ENCODE results near the gene IVNS1ABP.
A peak's percentile ranks its signal among the peaks of the same experiment; 100 is the strongest.
"Not testable (repeated sequence)": the region's sequence is repeated elsewhere in the genome, so short reads cannot be mapped to it uniquely, and the experiment has no call there.

The IVNS1ABP gene

GRCh38 chr1:185325413-185325812 is 8.4 kb upstream of the IVNS1ABP start:
- no peak for DNase-seq

DNA sequence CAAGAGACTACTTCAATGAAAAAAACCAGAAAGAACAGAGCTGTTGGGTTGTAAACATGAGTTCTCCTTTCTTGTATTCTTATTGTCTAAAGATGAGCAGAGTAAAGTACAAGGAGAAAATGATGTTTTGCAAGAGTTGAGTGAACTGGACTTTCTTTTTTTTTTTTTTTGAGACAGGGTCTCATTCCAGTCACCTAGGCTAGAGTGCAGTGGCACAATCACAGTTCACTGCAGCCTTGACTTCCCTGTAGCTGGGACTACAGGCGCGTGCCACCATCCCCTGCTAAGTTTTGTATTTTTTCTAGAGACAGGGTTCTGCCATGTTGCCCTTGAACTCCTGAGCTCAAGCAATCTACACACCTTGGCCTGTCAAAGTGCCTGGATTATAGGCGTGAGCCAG is 7.1 kb upstream of the IVNS1ABP start:
- DNase-seq: no peak

DNA sequence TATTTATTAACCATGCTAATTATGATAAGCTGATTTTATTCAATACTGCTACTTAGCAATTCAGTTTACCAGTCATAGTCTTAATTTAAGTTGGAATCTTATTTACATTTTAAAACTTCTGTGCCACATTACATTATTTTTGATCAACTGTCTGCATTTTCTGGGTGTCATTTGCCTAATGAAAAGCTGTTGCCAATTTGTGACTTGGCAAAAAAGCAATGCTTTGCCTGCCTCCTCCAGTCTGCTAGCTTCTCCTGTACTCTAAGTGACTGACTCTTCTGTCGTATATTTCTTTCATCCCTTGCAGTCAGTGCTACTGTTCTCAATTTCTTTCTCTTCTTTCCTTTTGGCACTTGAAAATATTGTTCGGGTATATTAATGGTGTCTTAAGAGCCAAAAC is 5.6 kb upstream of the IVNS1ABP start:
- no peak for DNase-seq

DNA sequence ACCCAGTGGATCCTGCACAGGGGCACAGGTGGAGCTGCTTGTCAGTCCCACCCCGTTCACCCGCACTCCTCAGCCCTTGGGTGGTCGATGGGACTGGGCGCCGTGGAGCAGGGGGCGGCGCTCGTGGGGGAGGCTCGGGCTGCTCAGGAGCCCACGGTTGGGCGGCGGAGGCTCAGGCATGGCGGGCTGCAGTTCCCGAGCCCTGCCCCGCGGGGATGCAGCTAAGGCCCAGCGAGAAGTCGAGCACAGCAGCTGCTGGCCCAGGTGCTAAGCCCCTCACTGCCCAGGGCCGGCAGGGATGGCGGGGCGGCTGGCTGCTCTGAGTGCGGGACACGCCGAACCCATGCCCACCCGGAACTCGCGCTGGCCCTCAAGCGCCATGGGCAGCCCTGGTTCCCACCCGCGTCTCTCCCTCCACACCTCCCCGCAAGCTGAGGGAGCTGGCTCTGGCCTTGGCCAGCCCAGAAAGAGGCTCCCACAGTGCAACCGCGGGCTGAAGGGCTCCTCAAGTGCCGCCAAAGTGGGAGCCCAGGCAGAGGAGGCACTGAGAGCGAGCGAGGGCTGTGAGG is 4.7 kb upstream of the IVNS1ABP start:
- DNase-seq: not testable (repeated sequence)

DNA sequence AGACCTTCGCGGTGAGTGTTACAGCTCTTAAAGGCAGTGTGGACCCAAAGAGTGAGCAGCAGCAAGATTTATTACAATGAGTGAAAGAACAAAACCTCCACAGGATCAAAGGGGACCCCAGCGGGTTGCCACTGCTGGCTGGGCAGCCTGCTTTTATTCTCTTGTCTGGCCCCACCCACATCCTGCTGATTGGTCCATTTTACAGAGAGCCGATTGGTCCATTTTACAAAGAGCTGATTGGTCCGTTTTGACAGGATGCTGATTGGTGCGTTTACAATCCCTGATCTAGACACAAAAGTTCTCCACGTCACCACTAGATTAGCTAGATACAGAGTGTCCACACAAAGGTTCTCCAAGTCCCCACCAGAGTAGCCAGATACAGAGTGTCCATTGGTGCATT is 4.1 kb upstream of the IVNS1ABP start:
- not testable (repeated sequence) for DNase-seq

GRCh38 chr1:185319139-185319475 is 2.1 kb upstream of the IVNS1ABP start:
- DNase-seq: no peak

- DNase-seq: no peak
Measured at GRCh38 chr1:185318431-185319138, 1.5 kb upstream of the IVNS1ABP start.

DNA sequence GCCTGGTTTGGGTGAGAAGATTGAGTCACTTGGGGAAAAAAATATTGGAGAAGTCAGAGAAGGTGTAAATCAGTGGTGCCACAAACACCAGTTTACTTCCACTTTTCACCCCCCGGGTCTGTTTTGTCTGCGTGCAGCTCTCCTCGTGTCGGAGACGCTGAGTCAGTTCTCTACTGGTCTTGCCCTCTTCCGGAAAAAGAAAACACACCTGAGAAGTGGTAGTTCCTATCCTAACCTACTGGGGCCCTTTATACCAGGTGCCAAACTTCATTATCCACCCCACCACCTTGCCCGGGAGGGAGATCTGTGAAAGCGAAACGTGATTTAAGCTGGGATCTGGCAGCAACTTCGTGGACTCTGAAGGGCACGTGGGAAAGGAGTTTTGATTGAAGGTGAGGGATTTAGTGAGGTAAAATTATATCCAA is 855 bp upstream of the IVNS1ABP start:
- DNase-seq: peak; percentile 79

GRCh38 chr1:185316163-185317033 is 645 bp downstream of the IVNS1ABP start:
- DNase-seq: peak; percentile 94

- no peak for DNase-seq
Measured at GRCh38 chr1:185315445-185316071, 1.5 kb downstream of the IVNS1ABP start.

DNA sequence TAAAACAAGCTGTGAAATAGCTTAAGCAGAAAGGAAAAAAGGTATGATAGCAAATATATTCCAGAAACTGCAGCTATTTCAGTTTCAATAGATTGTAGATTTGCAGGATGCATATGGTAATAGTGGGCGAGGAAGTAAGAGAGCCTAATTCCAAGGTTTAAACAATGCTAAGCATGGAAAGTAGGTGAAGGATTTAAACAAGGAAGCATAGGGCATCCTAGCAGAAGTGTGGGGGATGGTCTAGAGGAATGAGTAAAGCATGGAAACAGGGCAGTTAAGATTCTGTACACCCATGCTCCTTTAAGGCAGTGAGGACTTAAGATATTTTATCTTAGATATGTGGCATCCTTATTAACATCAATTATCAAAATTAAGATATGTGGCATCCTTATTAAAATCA is 2.6 kb downstream of the IVNS1ABP start:
- DNase-seq: no peak

DNA sequence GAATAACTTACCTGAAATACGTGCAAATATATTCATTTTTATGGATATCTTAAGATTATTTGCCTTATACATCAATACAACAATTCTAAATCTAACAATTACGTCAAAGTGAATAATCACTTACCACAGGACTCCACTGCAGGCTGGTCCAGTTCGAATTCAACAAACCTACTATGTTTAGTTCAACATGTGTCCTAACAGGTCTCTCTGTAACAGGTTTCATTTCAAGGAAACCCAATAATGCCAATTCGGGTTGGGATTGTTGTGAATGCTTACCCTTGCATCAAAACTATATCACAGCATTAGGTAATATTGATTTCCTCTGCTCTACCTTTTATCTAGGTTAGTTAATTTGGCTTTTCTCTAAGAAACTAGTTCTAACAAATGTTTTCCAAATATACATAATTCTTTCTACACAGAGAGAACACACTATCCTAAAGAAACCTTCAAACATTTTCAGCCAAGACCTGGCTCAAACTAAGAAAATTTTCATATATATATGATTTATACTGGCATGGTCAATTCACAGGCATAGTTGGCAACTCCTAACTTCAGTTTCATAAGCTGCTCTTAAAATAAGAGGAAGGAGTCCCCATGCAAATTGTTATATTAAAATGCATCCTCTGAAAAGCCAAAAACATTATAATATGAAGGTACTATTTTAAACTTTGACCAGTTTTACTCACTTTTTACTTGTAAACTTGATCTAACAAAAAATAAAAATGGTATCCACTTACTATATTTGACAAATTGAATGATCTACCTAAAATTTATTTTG is 4.5 kb downstream of the IVNS1ABP start:
- DNase-seq: no peak

- DNase-seq: no peak
Measured at GRCh38 chr1:185311589-185312225, 5.3 kb downstream of the IVNS1ABP start.

DNA sequence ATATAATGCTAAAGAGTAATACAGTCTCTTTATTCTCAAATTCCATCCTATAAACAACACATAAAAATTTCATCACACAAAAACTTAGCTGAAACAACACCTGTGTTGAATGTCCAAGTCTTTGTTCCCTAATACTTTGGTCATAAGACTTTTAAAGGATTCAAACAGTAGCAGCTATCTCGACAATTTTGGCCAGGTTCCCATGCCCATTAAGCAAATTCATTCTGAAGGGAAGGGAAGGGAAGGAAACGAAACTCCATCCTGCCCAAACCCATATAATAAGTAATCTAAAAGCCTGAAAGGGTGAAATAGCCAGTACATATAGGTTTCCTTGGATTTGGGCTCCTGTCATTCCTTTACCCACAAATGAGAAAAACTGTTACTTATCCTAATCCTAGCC is 7.5 kb downstream of the IVNS1ABP start:
- DNase-seq: no peak

- DNase-seq: no peak
Measured at GRCh38 chr1:185308126-185308525, 8.9 kb downstream of the IVNS1ABP start.

DNA sequence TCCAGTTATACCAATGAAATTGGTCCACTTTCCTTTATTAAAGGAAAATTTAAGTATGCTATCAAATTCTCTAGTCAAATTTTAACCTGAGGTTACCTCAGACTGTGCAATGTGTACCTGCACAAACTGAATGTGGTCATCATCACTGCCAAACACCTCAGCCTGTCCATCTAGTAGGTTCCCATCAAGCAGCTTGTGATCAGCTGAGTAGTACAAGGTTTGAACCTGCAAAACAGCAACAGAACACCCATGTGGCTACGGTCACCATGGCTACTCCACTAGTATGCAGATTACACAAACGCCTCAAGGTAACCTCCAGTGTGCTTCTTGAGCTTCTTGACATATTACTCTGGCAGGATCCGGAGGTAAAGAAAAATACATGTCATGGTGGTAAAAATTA is 11.6 kb downstream of the IVNS1ABP start:
- no peak for DNase-seq

DNA sequence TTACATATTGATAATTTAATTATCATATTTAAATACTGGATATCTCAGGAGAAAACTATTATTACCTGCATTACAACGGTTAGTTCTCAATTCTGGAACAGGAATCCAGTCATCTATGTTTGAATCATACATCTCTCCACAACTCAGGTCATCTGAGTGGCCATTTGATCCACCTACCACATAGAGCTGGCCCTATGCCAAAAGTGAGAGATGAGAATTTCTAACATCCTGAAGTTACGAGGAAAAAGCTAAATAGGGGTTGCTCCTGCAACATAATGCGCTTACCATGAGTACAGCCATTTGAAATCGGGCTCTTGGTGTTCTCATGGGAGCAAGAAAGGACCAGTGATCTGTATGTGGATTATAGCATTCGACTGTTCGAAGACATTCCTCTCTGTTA is 16.9 kb downstream of the IVNS1ABP start:
- DNase-seq: no peak

DNA sequence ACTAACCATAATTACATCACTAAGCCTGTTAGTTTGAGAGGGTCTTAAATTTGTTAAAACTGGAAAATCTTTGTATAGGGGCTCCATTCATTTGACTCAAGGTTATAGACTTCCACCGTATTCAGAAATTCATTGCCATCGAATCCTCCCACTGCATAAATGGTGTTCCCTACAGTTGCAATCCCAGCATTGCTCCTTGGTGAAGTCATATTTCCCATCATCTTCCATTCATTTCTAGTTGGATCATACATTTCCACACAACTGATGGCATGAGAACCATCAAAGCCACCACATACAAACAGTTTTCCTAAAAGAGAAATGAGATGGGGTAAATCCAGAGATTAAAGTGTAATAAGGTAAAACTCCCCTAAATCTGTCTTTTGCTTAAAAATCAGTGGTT is 19.1 kb downstream of the IVNS1ABP start:
- no peak for DNase-seq

DNA sequence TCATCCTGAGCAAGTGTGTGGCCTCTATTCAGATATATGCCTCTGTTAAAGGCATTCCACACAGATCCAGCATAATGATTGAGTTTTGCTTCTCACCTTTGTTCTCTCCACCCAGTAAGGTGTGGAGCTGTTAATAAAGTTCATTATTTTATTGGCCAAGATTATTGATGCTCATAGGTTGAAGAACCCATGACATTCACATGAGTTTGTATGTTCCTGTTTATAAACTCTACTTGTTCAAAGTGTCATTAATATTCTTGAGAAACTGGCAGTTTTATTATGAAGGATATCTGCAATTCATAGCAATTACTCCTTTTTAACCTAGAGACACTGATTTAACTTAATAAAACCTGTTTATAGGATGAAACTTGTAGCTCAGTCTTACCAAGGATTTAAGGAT is 22.0 kb downstream of the IVNS1ABP start:
- DNase-seq: no peak

GRCh38 chr1:185293967-185294542 is 23.0 kb downstream of the IVNS1ABP start:
- DNase-seq: no peak

DNA sequence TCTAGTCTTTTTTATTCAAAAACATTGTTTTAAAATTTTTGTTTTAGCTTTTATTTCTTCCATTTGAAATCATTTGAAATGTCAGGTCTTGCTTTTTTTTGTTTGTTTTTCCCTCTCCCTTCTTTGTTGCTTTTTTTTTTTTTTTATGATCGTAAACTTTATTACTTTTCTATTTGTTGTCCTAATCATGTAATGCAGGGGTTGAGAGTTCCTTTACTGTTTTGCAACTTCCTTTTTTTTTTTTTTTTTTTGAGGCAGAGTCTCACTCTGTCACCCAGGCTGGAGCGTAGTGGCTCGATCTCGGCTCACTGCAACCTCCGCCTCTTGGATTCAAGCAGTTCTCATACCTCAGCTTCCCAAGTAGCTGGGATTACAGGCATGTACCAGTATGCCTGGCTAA is 24.8 kb downstream of the IVNS1ABP start:
- DNase-seq: no peak

DNA sequence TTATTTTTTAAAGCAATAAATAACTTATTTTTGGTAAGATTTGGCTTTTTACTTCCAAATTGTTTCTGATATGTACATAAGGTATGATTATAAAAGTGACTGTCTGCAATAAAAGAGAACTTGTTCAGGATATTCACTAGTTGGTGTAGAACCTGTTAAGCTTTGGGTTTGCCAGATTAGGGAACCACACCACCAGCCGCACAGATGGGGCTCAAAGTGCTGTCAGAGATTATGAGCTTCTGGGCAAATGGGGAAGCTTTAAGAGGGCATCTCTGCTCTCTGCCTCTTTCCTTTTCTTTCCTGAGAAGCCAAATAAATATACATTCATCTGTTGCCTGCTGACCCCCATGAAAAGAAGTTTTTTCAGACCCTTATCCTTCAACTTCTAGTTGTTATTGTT is 25.4 kb downstream of the IVNS1ABP start:
- no peak for DNase-seq

Data from activated CD8-positive, alpha-beta memory T cell treated with anti-CD3 and anti-CD28 coated beads, Interleukin-2, amount 50 U/mL, for 48 hours (primary cell).